Measurements from ENCODE around the gene SLC9A8. TPM values are rescaled to one million over a fixed set of nuclear protein-coding genes. Genes with fewer than 3 reads are reported as not detected.

Gene SLC9A8
- polyA plus RNA-seq, 4 donors = 3.5 to 11.8 (median 6.1) TPM

Other genes starting within 250 kb of the SLC9A8 start
- 10 to 100 TPM in 1 of 4 donors, 1 to 10 TPM in 1, under 1 TPM in 2; 0.22 to 15.1 (median 4.4) TPM for gene PTGIS, start 244.7 kb upstream of the SLC9A8 start, polyA plus RNA-seq
- gene B4GALT5, start 99.0 kb upstream of the SLC9A8 start, polyA plus RNA-seq = 10 to 100 TPM; 11.9 to 47.1 (median 20.5) TPM
- 10 to 100 TPM in 2 of 4 donors, 1 to 10 TPM in 2; 8.6 to 15.1 (median 10.4) TPM for gene SPATA2, start 102.7 kb downstream of the SLC9A8 start, polyA plus RNA-seq
- 100 to 1,000 TPM in 1 of 4 donors, 10 to 100 TPM in 3; 51.2 to 118 (median 68.4) TPM for gene RNF114, start 123.6 kb downstream of the SLC9A8 start, polyA plus RNA-seq
- 1 to 10 TPM in 3 of 4 donors, not detected in 1; 1.1 to 7.8 (median 6.9) TPM for gene SNAI1, start 170.2 kb downstream of the SLC9A8 start, polyA plus RNA-seq